GM19397 (cell line): ENCODE results near the gene VDR.
"Not testable (repeated sequence)": the region's sequence is repeated elsewhere in the genome, so short reads cannot be mapped to it uniquely, and the experiment has no call there.

Source experiments
- ATAC-seq: cut with Tn5 transposase; IDR thresholded peaks from one replicate; pipeline ENCODE4 v1.9.1; 2021; ENCODE audit warnings: mild to moderate bottlenecking, moderate library complexity; ENCODE audit not compliant: unreplicated experiment

VDR gene

GRCh38 chr12:47850153-47851084 is 54.4 kb downstream of the VDR start:
- no peak for ATAC-seq

DNA sequence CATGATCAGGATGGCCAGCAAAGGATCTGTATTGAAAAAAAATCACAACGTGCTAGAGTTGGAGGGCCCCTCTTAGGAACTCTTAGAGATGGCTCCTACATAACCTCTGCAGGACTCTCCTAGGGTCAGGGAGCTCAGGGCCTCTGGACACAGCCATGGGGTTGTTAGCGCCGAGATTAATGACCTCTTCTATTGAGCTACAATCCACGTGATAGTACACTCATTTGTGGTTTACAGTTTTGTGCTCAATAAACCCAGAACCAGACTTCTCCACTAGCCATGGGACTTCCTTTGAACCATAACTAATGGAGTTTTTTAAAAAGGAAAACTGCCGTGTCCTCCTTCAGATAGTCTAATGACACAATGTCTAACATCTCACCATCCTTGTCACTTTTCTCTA is 55.5 kb downstream of the VDR start:
- no peak for ATAC-seq

DNA sequence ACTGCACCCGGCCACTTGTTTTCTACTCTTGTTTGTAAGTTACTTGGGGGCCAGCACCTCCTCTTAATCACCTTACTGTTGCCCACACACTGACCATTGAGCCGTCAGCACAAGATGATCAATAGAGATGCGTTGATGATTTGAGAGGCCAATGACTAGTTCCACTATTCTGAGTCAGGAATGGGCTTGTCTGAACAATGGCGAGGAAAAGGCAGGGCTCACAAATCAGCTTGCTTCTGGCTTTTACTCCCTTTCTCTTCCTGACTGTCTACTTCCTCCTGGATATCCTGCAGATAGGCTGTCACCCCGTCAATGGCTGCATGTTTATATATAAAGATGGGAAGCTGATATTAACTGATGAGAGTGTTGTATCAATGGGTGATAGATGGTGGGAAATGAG is 55.9 kb downstream of the VDR start:
- ATAC-seq: no peak

GRCh38 chr12:47846294-47846996 is 58.3 kb downstream of the VDR start:
- no peak for ATAC-seq

DNA sequence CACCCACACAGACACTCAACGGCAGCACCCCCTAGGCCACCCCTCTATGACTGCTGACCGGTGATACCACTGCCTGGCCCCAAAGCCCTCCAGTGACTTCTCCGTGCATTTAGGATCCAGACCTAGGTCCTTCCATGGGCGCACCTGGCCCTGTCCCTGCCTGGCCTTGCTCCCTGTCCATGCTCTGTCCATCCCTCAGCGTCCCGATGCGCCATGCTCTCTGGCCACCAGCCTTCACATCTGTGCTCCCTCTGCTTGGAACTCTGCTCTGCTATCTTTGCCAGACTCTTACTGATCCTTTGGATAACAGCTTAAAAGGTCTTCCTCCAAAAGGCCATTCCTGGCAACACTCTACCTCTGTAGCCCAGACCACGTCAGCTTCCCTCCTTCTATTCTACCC is 59.7 kb downstream of the VDR start:
- ATAC-seq: no peak

DNA sequence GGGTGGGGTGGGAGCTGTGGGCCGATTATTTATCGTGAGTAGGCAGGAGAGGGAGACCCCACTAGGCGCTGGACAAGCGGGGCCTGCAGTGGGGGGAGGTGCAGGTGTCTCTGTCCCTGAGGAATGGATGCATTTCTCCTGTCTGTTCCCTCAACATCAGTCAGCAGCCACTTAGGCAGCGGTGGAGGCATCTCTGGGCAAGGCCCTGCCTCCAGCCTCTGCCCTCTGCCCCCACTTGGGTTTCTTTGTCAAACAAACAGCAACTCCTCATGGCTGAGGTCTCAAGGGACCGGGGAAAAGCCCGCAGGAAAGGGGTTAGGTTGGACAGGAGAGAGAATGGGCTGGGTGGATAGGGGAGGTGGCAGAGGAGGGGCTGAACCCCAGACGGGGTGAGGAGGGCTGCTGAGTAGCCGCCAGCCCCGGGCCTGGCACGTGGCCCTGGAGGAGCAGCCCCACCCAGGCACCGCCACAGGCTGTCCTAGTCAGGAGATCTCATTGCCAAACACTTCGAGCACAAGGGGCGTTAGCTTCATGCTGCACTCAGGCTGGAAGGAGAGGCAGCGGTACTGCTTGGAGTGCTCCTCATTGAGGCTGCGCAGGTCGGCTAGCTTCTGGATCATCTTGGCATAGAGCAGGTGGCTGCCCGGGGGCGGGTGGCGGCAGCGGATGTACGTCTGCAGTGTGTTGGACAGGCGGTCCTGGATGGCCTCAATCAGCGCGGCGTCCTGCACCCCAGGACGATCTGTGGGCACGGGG is 60.4 kb downstream of the VDR start:
- no peak for ATAC-seq

GRCh38 chr12:47843226-47843980 is 61.4 kb downstream of the VDR start:
- no peak for ATAC-seq

- ATAC-seq: not testable (repeated sequence)
These were observed 62.3 kb downstream of the VDR start for GRCh38 chr12:47842543-47842942.

DNA sequence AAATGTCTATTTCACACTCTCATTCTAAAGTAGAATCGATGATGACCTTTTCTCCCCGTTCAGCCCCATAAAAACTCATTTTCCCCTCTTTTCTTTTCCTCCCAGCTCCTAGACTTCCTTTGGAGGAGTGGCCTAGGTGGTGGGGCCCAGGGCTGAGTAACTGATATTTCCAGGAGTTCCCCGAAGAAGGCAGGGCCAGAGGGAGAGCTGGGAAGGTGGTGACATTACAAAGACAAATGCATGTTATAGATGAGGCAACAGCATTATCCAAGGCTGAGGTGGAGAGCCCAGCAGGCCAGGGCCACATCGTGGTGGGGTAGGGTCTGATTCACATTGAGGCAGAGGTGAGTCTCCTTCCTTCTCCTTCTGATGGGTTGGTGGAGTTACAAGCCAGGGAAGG is 62.9 kb downstream of the VDR start:
- ATAC-seq: no peak

DNA sequence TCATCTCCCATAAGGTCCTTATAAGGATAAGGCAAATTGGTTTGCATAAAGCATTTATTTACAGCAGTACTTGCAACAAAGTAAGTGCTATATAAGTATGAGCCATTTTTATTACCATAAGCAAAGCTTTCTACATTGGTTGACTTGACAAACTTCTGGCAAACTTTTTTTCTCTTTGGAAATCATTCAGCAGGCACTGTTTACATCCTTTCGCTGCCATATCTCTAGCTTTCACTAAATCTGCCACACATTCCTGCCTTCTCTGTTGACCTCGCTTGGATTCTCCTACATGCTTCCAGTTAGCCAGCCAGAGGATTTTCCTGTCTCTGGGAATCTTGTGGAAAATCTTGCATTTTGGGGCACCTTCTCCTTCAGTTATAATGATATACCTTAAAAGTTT is 63.3 kb downstream of the VDR start:
- ATAC-seq: no peak

DNA sequence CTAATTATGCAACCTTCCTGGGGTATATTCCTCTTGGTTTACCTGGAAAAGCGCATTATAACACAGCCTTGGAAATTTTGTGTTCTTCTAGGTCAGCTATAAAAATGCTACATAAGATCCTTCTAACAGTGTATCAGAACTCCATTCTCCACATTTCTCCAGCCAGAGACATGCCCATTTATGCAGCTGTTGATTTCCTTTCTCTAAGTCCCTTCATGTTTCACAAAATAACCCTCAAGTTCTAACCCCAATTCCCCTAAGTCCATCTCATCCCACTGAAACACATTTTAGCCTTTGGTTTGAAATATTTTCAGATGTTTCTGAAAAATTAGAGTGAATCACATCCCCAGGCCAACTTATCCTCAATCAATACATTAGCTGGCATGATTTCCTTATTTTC is 64.2 kb downstream of the VDR start:
- ATAC-seq: no peak

GRCh38 chr12:47839214-47839876 is 65.4 kb downstream of the VDR start:
- no peak for ATAC-seq

- ATAC-seq: no peak
These were observed 66.4 kb downstream of the VDR start for GRCh38 chr12:47838286-47838931.

DNA sequence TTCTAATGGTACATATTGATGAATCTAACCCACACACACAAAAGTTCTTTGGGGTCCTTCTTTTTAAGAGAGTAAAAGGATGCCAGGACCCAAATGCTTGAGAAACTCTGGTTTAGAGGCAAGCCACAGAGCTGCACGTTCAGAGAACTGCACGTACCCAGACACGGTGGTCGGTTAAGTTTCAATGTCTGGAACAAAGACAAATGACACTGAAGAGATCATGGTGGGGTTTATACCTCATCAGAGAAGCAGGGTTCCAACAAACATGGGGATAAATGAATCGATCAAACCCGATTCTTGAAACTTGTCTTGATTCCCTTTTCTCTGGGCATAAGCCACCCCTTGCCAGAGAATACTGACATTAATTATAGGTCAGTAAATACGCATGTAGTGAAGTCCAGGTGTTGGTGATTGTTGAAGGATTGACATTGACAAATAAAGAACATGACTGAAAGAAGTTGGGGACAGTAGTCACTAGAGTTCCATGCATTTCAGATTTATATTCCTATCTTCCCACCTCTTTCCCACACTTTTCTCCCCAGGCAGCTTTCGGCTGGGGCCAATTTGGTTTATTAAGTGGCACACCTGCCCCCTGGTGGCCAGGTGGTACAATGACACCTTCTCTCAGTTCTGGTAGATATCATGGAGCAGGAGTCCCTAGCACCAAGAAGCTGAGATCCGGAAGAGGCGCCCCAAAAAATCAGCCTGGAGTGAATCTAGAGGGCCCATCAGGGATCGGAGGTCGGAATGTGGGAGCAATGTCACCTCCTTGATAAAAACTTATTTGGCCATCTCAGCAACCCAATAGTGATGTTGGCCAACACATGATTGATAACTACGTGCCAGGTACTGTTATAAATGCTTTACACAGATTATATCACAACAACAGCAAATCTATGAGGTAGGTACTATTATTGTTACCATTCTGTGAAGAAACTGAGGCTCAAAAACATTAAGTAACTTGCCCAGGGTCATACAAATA is 67.3 kb downstream of the VDR start:
- ATAC-seq: no peak

DNA sequence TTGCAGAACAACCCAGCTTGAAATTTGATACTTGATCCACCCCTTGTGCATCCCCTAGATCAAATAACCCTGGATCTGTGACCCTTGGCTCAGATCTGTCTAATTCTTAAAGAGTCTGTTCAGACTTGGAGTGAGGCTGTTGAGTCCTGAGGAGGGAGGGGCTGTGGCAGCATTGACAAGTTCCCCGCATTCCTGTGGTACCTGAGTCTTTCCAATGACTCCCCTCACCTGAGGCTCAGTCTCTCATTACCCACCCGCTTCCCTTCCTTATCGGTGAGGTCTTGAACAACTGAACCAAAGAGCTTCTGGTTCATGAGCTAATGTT is 69.0 kb downstream of the VDR start:
- ATAC-seq: no peak

DNA sequence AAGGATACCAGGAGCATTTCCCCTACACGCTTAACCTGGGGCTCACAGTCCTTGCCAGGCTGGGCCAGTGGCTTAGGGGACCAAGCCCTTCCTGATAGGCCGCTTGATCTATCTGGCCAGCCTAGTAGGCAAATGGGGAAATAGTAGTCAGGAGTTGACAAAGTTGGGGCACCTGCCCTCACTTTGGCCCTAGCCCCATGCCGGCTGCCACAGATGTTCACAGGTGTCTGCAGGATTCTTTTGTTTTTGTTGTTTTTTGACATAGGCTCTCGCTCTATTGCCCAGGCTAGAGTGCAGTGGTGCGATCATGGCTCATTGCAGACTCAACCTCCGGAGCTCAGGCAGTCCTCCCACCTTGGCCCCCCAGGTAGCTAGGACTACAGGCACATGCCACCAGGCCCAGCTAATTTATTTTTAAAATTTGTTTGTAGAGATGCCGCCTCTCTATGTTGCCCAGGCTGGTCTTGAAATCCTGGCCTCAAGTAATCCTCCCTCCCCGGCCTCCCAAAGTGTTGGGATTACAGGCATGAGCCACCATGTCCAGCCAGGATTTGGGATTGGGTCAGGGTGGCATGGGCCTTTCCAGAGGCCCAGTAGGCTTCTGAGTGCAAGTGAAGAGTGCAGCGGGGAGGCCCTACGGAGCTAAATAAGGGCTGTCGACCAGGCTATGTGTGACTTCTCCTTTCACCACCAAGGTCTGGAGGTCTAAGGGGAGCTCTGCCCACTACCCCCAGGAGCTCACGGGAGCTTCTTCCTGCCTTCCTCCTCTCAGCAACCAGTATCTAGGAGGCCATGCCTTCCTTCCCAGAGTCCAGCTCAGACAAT is 69.6 kb downstream of the VDR start:
- ATAC-seq: no peak

DNA sequence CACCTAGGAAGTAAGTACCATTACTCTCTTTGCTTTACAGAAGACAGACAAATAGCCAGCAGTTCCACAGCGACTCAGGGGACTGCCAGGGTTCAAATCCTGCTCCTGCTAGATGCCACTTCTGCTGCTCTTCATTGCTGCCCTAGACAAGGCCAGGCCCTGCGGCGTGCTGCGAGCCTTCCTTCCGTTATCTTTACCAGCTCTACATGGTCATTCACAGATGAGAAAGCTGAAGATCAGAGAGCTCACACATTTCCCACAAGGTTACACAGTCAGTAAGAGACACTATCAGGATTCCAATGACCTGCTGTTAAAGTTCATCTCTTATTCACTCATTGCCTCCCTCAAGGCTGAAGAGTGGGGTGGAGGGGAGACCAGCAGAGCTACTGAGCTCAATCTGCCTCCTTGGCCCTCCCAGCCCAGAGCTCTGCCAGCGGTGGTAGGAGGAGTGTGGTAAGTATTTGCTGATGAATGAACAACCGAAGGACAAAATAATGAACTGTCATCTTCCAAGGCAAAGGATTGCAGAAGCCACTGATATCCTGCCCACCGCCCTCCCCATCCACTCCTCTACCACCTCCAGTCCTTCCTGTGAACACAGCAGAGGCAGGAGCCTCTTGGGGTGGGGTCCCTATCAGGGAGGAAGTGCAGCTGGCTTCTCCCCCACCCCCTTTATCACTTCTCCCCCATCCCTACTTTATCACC is 70.4 kb downstream of the VDR start:
- ATAC-seq: no peak
